HUES48 (cell line): Measurements from ENCODE around the gene CDH12.
"Not testable (repeated sequence)": the region's sequence is repeated elsewhere in the genome, so short reads cannot be mapped to it uniquely, and the experiment has no call there.

Experiments used
- H3K27ac ChIP-seq: one replicate; pipeline ENCODE4 v1.7.0; 2013; ENCODE audit warnings: low read depth, low read length, inconsistent platforms
- H3K27me3 ChIP-seq: 2 replicates; pipeline ENCODE4 v1.6.1; 2013; ENCODE audit warnings: mild to moderate bottlenecking, low read length; ENCODE audit not compliant: control insufficient read depth, insufficient read depth
- H3K36me3 ChIP-seq: 2 replicates; pipeline ENCODE4 v1.6.1; 2013; ENCODE audit warnings: low read length; ENCODE audit not compliant: control insufficient read depth, insufficient read depth
- H3K4me1 ChIP-seq: 2 replicates; pipeline ENCODE4 v1.6.1; 2013; ENCODE audit warnings: mild to moderate bottlenecking, low read length; ENCODE audit not compliant: control insufficient read depth, insufficient read depth
- H3K4me3 ChIP-seq: 2 replicates; pipeline ENCODE4 v1.5.1; 2013; ENCODE audit warnings: mild to moderate bottlenecking, low read depth, low read length
- H3K9ac ChIP-seq: 2 replicates; pipeline ENCODE4 v1.6.1; 2013; ENCODE audit warnings: mild to moderate bottlenecking, low read depth, low read length, moderate library complexity
- H3K9me3 ChIP-seq: 2 replicates; pipeline ENCODE4 v1.6.1; 2013; ENCODE audit warnings: low read length; ENCODE audit not compliant: control insufficient read depth, insufficient read depth

The CDH12 gene

GRCh38 chr5:22249209-22249729 is 603.9 kb downstream of the CDH12 start:
- H3K4me3 ChIP-seq, result no peak overlapping the region
- H3K9me3 ChIP-seq, result no peaks in the 10 kb centered on the region
- no peaks in the 10 kb centered on the region for H3K36me3 ChIP-seq
- peaks cover 8% of the 10 kb centered on the region; the same call in 1 of the 2 replicates for H3K4me1 ChIP-seq
- no peak overlapping the region for H3K9ac ChIP-seq
- no peaks in the 10 kb centered on the region for H3K27me3 ChIP-seq
- H3K27ac ChIP-seq, result no peak overlapping the region

- Histone ChIP-seq H3K9me3 (no peaks in the 10 kb centered on the region), H3K4me1 (peaks cover 8% of the 10 kb centered on the region; the same call in 1 of the 2 replicates), H3K4me3 (no peak overlapping the region), H3K27me3 (no peaks in the 10 kb centered on the region), H3K9ac (no peak overlapping the region), H3K36me3 (no peaks in the 10 kb centered on the region), H3K27ac (no peak overlapping the region)
Observed at GRCh38 chr5:22245770-22246169, 607.4 kb downstream of the CDH12 start.

GRCh38 chr5:22242532-22242931 is 610.6 kb downstream of the CDH12 start:
- Histone ChIP-seq H3K27ac (no peak overlapping the region), H3K4me1 (peaks cover 8% of the 10 kb centered on the region; the same call in 1 of the 2 replicates), H3K36me3 (no peaks in the 10 kb centered on the region), H3K9ac (no peak overlapping the region), H3K27me3 (no peaks in the 10 kb centered on the region), H3K9me3 (no peaks in the 10 kb centered on the region), H3K4me3 (no peak overlapping the region)

DNA sequence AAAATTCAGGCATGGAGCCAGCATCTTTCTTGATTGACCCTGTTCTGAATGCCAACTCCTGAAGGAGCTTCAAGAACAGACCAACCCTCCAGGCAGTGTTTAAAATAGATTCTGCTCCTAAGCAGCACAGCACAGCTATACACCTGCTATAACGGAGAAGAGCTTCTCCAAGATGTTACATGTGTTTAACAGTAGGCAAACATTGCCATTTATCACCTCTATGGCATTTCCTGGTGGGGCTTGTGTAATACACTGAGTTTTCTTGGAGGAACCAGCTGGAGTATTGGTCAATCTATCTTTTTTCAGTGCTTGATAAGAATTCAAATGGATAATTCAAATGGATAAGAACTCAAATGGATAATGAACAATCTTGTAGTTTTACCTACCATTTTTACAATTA is 615.1 kb downstream of the CDH12 start:
- H3K4me3 ChIP-seq, result no peak overlapping the region
- no peaks in the 10 kb centered on the region for H3K27me3 ChIP-seq
- no peak overlapping the region for H3K9ac ChIP-seq
- no peaks in the 10 kb centered on the region for H3K9me3 ChIP-seq
- no peaks in the 10 kb centered on the region for H3K4me1 ChIP-seq
- no peaks in the 10 kb centered on the region for H3K36me3 ChIP-seq
- no peak overlapping the region for H3K27ac ChIP-seq

DNA sequence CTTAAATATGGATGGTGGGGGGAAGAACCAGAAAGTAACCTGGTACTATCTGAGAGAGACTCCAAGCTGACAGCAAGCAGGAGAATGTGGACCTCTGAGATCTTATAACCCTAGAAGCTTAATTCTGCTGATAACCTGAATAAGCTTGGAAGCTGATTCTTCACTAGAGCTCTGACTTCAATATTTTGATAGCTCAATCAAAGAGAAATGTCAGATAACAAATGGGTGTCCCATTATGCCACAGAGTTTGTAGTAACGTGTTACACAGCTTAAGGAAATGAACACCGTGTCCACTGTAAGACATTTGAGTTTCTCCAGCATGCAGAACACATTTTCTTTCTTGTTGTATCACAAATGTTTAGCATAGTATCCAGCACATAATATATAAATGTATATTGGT is 626.7 kb downstream of the CDH12 start:
- no peaks in the 10 kb centered on the region for H3K27me3 ChIP-seq
- no peaks in the 10 kb centered on the region for H3K9me3 ChIP-seq
- no peaks in the 10 kb centered on the region for H3K36me3 ChIP-seq
- H3K4me1 ChIP-seq, result no peaks in the 10 kb centered on the region
- no peak overlapping the region for H3K9ac ChIP-seq
- H3K27ac ChIP-seq, result no peak overlapping the region
- H3K4me3 ChIP-seq, result no peak overlapping the region

- H3K9ac ChIP-seq, result no peak overlapping the region
- H3K36me3 ChIP-seq, result no peaks in the 10 kb centered on the region
Observed at GRCh38 chr5:22223079-22223478, 630.1 kb downstream of the CDH12 start.

DNA sequence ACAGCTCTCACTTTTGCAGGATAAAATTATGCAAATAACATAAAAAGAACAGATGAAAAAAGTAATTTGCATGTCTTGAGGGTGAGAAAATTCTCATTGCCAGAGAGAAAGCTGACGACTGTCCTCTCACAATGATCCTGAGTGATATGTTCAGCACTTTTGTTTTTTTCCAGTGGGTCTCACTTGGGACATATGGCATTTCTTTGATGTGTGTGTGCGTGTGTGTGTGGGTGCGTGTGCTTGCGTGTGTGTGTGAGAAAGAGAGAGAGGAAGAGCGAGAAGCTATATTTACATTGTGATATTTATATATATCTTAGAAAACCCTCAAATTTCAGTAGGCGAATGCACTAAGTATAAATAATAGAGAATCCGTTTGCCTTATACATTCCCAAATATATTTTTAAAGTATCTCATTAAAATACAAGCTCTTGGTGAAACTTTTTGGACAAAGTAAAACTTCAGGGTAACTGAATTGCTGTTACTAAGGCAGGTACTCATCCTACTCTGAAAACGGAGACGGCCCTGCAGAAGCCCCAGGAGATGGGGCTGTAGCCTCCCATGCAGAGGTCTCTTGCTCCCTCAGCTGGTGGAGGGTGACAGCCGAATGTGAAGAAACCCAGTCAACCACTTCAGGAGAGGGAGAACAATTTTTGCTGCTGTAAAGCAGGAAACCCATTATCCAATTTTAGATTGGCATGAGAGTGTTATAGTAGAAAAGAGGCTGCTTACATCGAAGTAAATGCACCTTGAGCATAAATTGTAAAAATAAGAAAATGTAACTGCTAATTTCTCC is 639.2 kb downstream of the CDH12 start:
- not testable (repeated sequence) for H3K4me3 ChIP-seq, H3K27me3 ChIP-seq, H3K9me3 ChIP-seq, H3K9ac ChIP-seq, H3K27ac ChIP-seq, H3K4me1 ChIP-seq, H3K36me3 ChIP-seq

More at GRCh38 chr5:22223079-22223478, 630.1 kb downstream of the CDH12 start:
- H3K9me3 ChIP-seq, result no peaks in the 10 kb centered on the region
- H3K4me3 ChIP-seq, result no peak overlapping the region
- no peaks in the 10 kb centered on the region for H3K4me1 ChIP-seq
- H3K27ac ChIP-seq, result no peak overlapping the region
- H3K27me3 ChIP-seq, result no peaks in the 10 kb centered on the region

GRCh38 chr5:22212254-22212991 is 640.7 kb downstream of the CDH12 start:
- not testable (repeated sequence) for H3K9me3 ChIP-seq, H3K4me3 ChIP-seq, H3K4me1 ChIP-seq, H3K9ac ChIP-seq, H3K36me3 ChIP-seq, H3K27ac ChIP-seq, H3K27me3 ChIP-seq

DNA sequence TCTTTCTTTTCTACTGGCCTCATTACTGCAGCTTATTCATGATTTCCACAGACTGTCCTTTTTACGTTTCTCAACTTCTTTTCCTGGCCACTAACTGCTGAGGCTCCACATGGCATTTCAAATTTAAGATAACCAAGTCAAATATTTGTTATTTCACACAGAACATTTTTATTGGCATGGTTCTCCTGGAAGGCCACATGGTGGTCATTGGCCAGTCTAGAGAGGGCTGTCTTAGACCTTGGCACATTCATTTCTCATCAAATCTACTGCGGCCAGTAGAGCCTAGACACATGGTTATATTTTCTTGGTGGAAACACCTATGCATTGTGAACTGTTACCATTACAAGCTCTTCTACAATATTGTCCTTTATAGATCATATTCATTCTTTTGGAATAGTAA is 644.7 kb downstream of the CDH12 start:
- H3K9me3 ChIP-seq, H3K4me1 ChIP-seq, H3K27ac ChIP-seq, H3K36me3 ChIP-seq, H3K9ac ChIP-seq, H3K4me3 ChIP-seq, H3K27me3 ChIP-seq: not testable (repeated sequence)

- H3K27me3 ChIP-seq, H3K9me3 ChIP-seq, H3K4me3 ChIP-seq, H3K9ac ChIP-seq, H3K27ac ChIP-seq, H3K4me1 ChIP-seq, H3K36me3 ChIP-seq: not testable (repeated sequence)
Observed at GRCh38 chr5:22188651-22189050, 664.5 kb downstream of the CDH12 start.

DNA sequence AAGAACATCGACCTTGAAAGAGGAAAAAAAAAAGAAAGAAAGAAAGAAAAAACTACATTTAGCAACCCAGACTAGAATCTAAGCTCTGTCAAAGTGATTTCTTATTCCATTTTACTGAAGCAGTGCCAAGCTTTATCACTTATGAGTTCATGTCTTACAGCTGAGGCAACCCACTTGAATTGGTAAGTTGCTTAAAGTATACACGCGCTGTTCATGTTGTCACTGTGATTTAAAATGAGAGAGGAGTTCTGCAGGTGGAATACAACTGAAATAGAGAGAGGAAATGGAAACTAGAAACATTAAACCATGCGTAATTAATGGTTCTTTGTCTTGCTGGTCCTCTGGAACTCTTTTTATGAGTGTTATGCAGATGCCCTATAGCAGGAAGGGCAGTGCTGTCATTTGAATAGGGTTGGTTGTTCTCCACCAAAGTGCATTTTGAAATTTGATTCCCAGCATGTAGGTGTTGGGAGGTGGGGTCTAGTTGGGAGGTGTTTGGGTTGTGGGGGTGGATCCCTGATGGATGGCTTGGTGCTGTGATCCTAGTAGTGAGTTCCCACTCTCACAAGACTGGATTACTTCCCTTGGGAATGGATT is 665.4 kb downstream of the CDH12 start:
- not testable (repeated sequence) for H3K36me3 ChIP-seq, H3K27me3 ChIP-seq, H3K27ac ChIP-seq, H3K9me3 ChIP-seq, H3K4me3 ChIP-seq, H3K4me1 ChIP-seq, H3K9ac ChIP-seq
